GM21529 (cell line): ENCODE data around the gene NAV2.
A peak's percentile ranks its signal among the peaks of the same experiment; 100 is the strongest.

Source experiments
- ATAC-seq: cut with Tn5 transposase; IDR thresholded peaks from one replicate; pipeline ENCODE4 v1.9.1; 2021; ENCODE audit not compliant: unreplicated experiment

The NAV2 gene

GRCh38 chr11:19712281-19713195 is at the start of gene NAV2:
Gene NAV2 (plus strand): TSS chr11:19712837. CDS start chr11:19713696, 859 bp downstream.
- peak; percentile 99 for ATAC-seq

GRCh38 chr11:19663206-19663605 is 49.4 kb upstream of the NAV2 start:
- ATAC-seq, result no peak

- ATAC-seq, result no peak
Measured at GRCh38 chr11:19664886-19665548, 47.6 kb upstream of the NAV2 start.

DNA sequence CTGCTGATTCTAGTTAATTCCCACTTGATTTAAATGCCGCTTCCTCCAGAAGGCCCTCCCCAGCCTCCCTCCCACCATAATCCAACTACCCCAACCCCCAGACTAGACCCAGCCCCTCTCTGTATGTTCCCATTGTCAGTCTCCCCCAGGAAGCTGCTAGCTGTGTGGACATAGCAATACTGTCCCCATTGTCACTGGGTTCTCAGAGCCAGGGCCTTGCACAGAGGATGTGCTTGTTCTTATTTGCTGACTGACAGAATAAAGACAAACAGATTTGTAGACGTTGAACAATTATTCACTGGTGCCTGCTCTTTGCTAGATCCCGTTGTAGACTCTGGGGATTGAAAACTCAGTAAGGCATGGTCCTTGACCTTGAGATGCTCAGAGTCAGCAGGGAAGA is 45.7 kb upstream of the NAV2 start:
- no peak for ATAC-seq

DNA sequence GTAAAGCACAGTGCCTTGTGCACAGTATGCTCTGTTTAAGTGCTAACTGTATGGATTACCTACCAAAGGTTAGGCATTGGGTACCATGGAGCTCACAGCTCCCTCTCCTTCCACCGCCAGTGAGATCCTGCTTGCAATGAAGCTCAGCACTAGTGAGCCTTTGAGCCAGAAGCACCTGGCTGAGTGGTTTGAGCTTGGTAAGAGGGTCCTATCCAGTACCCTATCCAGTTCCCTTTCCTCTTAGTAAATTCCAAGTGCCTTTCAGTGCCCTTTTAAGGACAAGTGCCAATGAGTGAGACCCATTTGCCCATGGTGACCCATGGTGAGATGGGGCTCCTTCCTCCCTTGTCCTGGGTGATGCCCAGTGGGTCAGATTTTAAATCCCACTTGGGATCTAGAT is 43.1 kb upstream of the NAV2 start:
- no peak for ATAC-seq

DNA sequence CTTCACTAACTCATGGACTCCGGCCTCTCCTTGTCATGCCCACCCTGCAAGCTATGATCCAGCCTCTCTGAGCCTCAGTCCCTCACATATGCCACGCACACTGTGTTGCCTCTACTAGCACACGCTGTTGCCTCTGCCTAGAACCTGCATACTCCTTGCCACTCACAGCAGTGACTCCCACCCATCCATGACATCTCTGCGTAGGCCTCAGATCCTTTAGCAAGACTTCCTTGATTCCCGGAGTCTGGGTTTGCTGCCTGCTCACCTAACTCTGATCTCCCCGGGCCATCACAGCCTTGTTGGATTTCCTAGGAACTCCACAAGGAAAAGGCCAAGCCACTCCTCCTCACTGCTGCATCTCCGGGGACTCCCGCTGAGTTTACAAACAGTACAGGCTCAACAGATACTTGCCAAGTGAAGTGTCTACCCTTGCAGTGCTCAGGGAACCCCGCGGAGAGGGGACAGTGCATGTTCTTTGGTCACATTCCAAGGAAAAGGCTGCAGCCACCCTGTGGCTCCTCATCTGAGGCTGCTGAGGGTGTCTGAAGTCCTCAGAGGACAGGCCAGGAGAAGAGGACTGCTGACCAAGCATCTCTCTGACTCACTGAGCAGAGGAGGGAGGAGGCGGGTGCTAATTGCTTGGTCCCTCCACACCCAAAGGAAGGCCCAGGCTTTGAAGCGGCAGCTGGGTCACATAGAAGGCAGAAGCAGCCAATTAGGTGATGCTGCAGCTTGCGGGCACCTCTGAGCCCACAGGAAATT is 42.4 kb upstream of the NAV2 start:
- ATAC-seq, result no peak

DNA sequence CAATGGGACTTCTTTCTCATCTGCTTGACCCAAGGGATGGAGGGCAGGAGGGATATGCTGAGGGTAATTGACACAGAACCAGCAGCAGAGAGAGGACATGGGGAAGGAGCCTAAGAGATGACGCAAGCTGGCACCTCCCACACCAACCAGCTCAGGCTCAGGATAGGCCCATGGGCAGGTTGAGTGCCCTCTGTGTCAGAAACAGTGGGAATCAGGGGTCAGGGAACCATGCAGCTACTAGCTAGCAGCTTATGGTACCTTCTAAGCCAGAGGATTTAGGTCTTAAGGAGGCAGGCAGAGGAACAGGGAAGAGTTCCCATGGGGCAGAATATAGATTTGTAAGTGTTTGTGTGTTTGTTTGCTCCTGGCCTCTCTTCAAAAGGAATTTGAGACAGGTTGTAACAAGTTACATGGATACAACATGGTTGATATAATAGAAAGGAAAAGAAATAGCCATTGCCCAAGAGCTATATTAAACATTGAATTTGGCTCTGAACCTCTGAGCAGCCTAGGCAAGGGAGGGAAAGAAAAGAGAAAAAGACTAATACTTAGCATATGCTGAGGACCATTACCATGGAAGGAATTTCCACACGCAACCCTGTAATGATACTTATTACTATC is 39.9 kb upstream of the NAV2 start:
- ATAC-seq, result no peak

- no peak for ATAC-seq
Measured at GRCh38 chr11:19673924-19674729, 38.5 kb upstream of the NAV2 start.

- ATAC-seq, result no peak
Measured at GRCh38 chr11:19674836-19675235, 37.8 kb upstream of the NAV2 start.

- no peak for ATAC-seq
Measured at GRCh38 chr11:19675397-19675796, 37.2 kb upstream of the NAV2 start.

GRCh38 chr11:19676475-19677380 is 35.9 kb upstream of the NAV2 start:
- ATAC-seq, result no peak

GRCh38 chr11:19677381-19678080 is 35.1 kb upstream of the NAV2 start:
- ATAC-seq, result no peak

- no peak for ATAC-seq
Measured at GRCh38 chr11:19679952-19680828, 32.4 kb upstream of the NAV2 start.

GRCh38 chr11:19680829-19681368 is 31.7 kb upstream of the NAV2 start:
- ATAC-seq, result no peak

DNA sequence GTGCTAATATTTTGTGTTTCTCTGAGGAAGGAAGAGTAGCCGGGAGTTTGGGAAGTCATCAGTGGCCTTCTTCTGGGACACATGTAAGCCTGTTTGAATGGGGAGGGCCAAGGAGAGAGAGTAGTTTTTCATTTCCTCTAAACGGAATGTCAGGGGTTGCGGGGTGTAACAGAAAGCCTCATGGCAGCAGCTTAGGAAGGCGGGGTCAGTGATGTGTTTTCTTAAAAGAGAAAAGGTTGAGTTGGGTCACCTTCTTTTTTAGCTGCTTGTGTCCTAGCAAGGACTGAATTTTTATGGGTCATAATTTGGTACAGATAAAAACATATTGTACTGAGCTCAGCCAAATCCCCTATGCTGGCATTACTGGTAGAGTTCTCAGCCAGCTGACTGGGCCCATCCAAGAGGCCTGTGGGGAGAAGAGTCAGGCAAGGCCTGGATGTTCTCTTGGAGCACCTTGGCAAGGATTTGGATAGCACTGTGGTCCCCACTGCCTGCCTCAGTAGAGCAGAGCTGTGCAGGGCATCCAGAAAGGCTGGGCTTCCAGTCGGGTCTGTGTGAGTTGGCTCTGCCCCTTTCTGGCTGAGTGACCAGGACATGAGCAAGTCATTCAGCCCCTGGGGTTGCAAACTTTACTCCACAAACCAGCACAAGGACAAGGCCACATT is 29.4 kb upstream of the NAV2 start:
- no peak for ATAC-seq

- ATAC-seq, result no peak
Measured at GRCh38 chr11:19683862-19684491, 28.7 kb upstream of the NAV2 start.
